Heart left ventricle (tissue), 13 donors: ENCODE results near the gene IRF2.

Experiments
- CTCF ChIP-seq, 12 donors: fragments of 200-600 bp; sonication (generic) in 4 of 12; IDR thresholded peaks; one replicate each; pipeline versions ENCODE4 v1.5.0 to v1.8.0; 2018 to 2022; ENCODE audit warnings: antibody characterized with exemption in 12 of 12, mild to moderate bottlenecking in 5 of 12
- POLR2A ChIP-seq, 2 donors: fragments of 450-650 bp; IDR thresholded peaks; one replicate each; pipeline ENCODE4 v1.6.1; 2017; ENCODE audit warnings: antibody characterized with exemption in 2 of 2, mild to moderate bottlenecking in 2 of 2, moderate library complexity in 2 of 2
- donor health status: ischemic (EF 13 %, LVEDD 7.1; RV severe dilation, severe dysfunction).
- donor health status: DM: no; HTN: yes; CAD: no.
- donor health status: DM: no; HTN: no; CAD: no.
- donor health status: ischemic (EF 25% LVEDD 6.9; RV normal size, moderate dysfunction).
- donor health status: ischemic (EF 25% LVEDD 5.7; RV mildly dilated, moderate dysfunction).
- donor health status: ischemic (EF 35%, LVEDD 5.7; RV mildly dilated, moderate dysfunction).
- donor health status: nonischemic (EF 11% LVEDD 7.7; RV severe dilation, severe dysfunction).
- donor health status: DM: yes; HTN: yes; CAD: no.
- donor health status: PGD.
- donor health status: ischemic (EF 29% LVEDD 5.4; RV normal size, mild dysfunction).
- donor health status: nonischemic (EF 23%, LVEDD 6.1; RV moderate dilation, normal function).

GRCh38 chr4:184355111-184355604 lies 119.2 kb downstream of the IRF2 start:
- TF ChIP-seq CTCF (IDR thresholded peaks at IDR 0.05) (no peak), POLR2A (IDR thresholded peaks at IDR 0.05) (no peak)
